Measurements from ENCODE around the gene PGAM5.
A peak's percentile ranks its signal among the peaks of the same experiment; 100 is the strongest.

Gene PGAM5

GRCh38 chr12:132710405-132711079 is at the start of gene PGAM5:
Gene PGAM5, plus strand, starts transcription at chr12:132710842. Its CDS starts 35 bp downstream, at chr12:132710877.
- peak within 1 kb of the TSS; percentile 90 for H3K27ac Mint-ChIP-seq (ENCODE audit: low read depth)
- H3K4me1 Mint-ChIP-seq, result peaks cover 15% of the 10 kb centered on the region
- DNase-seq (ENCODE audit: low spot score in 2 of 2), result peak; percentile 78 to 88
- peak within 1 kb of the TSS; percentile 84 for H3K4me3 Mint-ChIP-seq
- peaks cover 6% of the 10 kb centered on the region for H3K9me3 Mint-ChIP-seq
- no peaks in the 10 kb centered on the region for H3K27me3 Mint-ChIP-seq
- peak; percentile 97 for ATAC-seq (replicated peaks; ENCODE audit: extremely low read depth, poor library complexity, severe bottlenecking)
- peaks cover 9% of the 10 kb centered on the region for H3K36me3 Mint-ChIP-seq (ENCODE audit: insufficient read depth)

DNA sequence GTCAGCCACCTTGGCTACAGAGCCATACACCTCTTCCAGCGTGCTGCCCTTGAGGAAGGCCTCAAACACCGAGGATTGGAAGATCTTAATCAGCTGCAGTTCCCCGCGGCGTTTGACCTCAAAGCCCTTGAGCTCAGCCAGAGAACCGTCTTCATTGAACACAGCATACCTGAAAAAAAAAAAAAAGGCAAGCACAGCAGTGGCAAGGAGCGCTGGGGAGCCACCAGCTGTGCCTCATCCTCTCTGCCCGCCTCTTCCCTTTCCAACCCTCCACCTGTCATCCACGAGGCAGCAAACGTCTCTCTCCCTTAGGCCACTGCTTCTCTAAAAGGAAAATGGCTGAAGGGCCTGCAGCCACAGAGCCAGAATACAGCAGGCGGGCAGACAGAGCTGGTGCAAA is 49.6 kb upstream of the PGAM5 start:
- no peaks in the 10 kb centered on the region for H3K27me3 Mint-ChIP-seq
- DNase-seq (ENCODE audit: low spot score in 2 of 2) (no peak), ATAC-seq (replicated peaks; ENCODE audit: extremely low read depth, poor library complexity, severe bottlenecking) (no peak)
- H3K4me3 Mint-ChIP-seq, result no peak overlapping the region
- H3K9me3 Mint-ChIP-seq, result no peaks in the 10 kb centered on the region
- H3K4me1 Mint-ChIP-seq, result peaks cover 6% of the 10 kb centered on the region
- no peak overlapping the region for H3K27ac Mint-ChIP-seq (ENCODE audit: low read depth)
- H3K36me3 Mint-ChIP-seq (ENCODE audit: insufficient read depth), result peaks cover 31% of the 10 kb centered on the region

GRCh38 chr12:132661972-132662371 is 48.7 kb upstream of the PGAM5 start:
- H3K4me3 Mint-ChIP-seq, result no peak overlapping the region
- H3K27ac Mint-ChIP-seq (ENCODE audit: low read depth), result peak overlapping the region; percentile 64
- peaks cover 29% of the 10 kb centered on the region for H3K36me3 Mint-ChIP-seq (ENCODE audit: insufficient read depth)
- H3K27me3 Mint-ChIP-seq, result no peaks in the 10 kb centered on the region
- no peaks in the 10 kb centered on the region for H3K9me3 Mint-ChIP-seq
- ATAC-seq (replicated peaks; ENCODE audit: extremely low read depth, poor library complexity, severe bottlenecking) (no peak), DNase-seq (ENCODE audit: low spot score in 2 of 2) (no peak)
- peaks cover 6% of the 10 kb centered on the region for H3K4me1 Mint-ChIP-seq

GRCh38 chr12:132662901-132663755 is 47.5 kb upstream of the PGAM5 start:
- Mint-ChIP-seq H3K27me3 (no peaks in the 10 kb centered on the region), H3K4me1 (peaks cover 6% of the 10 kb centered on the region)

DNA sequence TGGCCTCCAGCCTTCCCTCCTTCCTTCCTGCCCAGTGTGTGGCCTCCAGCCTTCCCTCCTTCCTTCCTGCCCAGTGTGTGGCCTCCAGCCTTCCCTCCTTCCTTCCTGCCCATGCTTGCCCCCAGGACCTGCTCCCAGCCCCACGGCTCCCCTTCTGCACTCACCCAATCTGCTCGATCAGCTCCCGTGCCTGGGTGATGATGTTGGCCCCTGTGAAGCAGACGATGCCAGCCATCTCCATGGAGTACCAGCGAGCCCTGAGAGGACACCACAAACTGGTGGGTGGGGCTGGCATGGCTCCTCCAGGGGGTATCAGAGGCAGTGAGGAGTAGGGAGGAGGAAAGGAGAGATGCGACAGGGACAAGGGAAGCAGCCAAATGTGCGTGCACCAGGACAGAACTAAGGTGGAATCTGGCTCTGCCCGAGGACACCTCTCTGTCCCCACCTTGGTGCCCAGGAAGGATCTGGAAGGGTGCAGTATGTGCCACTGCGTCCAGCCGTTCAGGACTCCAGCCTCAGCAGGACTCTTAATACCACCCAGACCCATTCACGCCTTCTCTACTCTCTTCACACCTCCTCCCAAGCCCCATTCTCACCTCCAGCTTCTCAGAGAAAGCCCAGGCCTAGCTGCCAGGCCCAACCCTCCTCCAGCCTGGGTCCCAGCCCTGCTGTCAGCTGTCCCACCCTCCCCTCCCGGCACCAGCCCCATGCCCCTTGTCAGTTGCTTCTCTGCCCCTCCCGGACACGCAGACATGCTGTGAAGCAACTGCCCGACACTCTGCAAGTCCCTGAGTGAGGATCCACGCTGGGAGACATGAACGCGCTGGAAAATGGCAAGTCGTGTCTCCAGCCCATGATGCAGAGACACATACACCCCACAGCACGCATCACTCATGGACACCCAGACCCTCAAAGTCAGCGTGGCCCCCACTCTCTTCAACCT is 46.2 kb upstream of the PGAM5 start:
- H3K4me1 Mint-ChIP-seq, result peaks cover 6% of the 10 kb centered on the region
- no peaks in the 10 kb centered on the region for H3K27me3 Mint-ChIP-seq
- DNase-seq (ENCODE audit: low spot score in 2 of 2) (no peak), ATAC-seq (replicated peaks; ENCODE audit: extremely low read depth, poor library complexity, severe bottlenecking) (no peak)
- H3K27ac Mint-ChIP-seq (ENCODE audit: low read depth), result no peak overlapping the region
- H3K36me3 Mint-ChIP-seq (ENCODE audit: insufficient read depth), result peaks cover 30% of the 10 kb centered on the region
- H3K4me3 Mint-ChIP-seq, result no peak overlapping the region
- no peaks in the 10 kb centered on the region for H3K9me3 Mint-ChIP-seq

More at GRCh38 chr12:132662901-132663755, 47.5 kb upstream of the PGAM5 start:
- H3K4me3 Mint-ChIP-seq, result no peak overlapping the region
- ATAC-seq (replicated peaks; ENCODE audit: extremely low read depth, poor library complexity, severe bottlenecking) (no peak), DNase-seq (ENCODE audit: low spot score in 2 of 2) (no peak)
- no peaks in the 10 kb centered on the region for H3K9me3 Mint-ChIP-seq
- H3K36me3 Mint-ChIP-seq (ENCODE audit: insufficient read depth), result peaks cover 30% of the 10 kb centered on the region
- peak overlapping the region; percentile 64 for H3K27ac Mint-ChIP-seq (ENCODE audit: low read depth)

- ATAC-seq (replicated peaks; ENCODE audit: extremely low read depth, poor library complexity, severe bottlenecking) (no peak), DNase-seq (ENCODE audit: low spot score in 2 of 2) (no peak)
- Mint-ChIP-seq H3K4me1 (peaks cover 6% of the 10 kb centered on the region), H3K9me3 (no peaks in the 10 kb centered on the region), H3K27ac (ENCODE audit: low read depth) (no peak overlapping the region), H3K4me3 (no peak overlapping the region), H3K36me3 (ENCODE audit: insufficient read depth) (peaks cover 27% of the 10 kb centered on the region), H3K27me3 (no peaks in the 10 kb centered on the region)
These were observed 45.5 kb upstream of the PGAM5 start for GRCh38 chr12:132665149-132665491.

DNA sequence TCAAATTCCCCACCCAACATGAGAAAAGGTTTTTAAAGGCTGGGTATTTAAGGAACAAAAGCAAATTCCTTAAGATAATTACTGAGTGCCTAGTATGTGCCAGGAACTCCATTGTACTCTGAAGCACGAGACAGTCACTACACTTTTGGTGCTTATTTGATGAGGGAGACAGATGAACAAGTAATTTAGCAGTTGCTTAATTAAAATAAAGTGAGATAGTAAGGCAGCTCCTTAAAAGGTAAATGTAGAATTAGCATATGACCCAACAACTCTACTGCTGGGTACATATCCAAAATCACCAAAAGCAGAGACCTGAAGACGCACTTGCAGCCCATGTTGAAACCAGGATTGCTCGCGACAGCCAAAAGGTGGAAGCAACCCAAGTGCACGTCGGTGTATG is 44.8 kb upstream of the PGAM5 start:
- Mint-ChIP-seq H3K4me3 (no peak overlapping the region), H3K4me1 (peaks cover 6% of the 10 kb centered on the region), H3K36me3 (ENCODE audit: insufficient read depth) (peaks cover 27% of the 10 kb centered on the region), H3K9me3 (no peaks in the 10 kb centered on the region), H3K27ac (ENCODE audit: low read depth) (no peak overlapping the region), H3K27me3 (no peaks in the 10 kb centered on the region)
- DNase-seq (ENCODE audit: low spot score in 2 of 2) (no peak), ATAC-seq (replicated peaks; ENCODE audit: extremely low read depth, poor library complexity, severe bottlenecking) (no peak)

GRCh38 chr12:132668191-132669088 is 42.2 kb upstream of the PGAM5 start:
- H3K27me3 Mint-ChIP-seq, result no peaks in the 10 kb centered on the region
- ATAC-seq (replicated peaks; ENCODE audit: extremely low read depth, poor library complexity, severe bottlenecking), result no peak
- DNase-seq (ENCODE audit: low spot score in 2 of 2), result no peak
- no peak overlapping the region for H3K4me3 Mint-ChIP-seq
- no peaks in the 10 kb centered on the region for H3K9me3 Mint-ChIP-seq
- peaks cover 10% of the 10 kb centered on the region for H3K4me1 Mint-ChIP-seq
- peaks cover 26% of the 10 kb centered on the region for H3K36me3 Mint-ChIP-seq (ENCODE audit: insufficient read depth)
- no peak overlapping the region for H3K27ac Mint-ChIP-seq (ENCODE audit: low read depth)

DNA sequence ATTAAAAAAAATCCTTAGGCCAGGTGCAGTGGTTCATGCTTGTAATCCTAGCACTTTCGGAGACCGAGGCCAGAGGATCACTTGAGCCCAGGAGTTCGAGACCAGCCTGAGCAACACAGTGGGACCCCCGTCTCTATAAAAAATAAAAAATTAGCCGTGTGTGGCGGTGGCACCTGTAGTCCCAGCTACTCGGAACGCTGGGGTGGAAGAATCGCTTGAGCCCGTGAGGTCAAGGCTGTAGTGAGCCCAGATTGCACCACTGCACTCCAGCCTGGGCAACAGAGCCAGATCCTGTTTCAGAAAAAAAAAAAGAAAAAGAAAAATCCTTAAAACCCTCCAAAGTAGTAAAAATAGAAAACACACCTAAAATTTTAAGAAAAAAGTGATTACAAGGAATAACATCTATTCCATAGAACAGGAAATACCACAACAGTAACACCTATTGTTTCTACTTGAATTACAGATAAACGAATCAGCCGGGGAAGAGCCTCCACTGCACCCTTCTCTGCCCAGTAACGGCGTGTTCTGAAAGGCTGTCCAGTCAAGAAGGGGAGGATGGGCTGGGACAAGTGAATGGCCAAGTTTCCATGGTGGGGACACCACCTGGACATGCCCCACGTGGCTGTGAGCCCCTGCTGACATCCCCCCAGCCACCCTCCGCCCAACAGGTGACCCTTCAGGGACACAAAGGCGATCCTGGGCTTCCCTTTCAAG is 41.3 kb upstream of the PGAM5 start:
- no peaks in the 10 kb centered on the region for H3K27me3 Mint-ChIP-seq
- ATAC-seq (replicated peaks; ENCODE audit: extremely low read depth, poor library complexity, severe bottlenecking) (no peak), DNase-seq (ENCODE audit: low spot score in 2 of 2) (no peak)
- H3K27ac Mint-ChIP-seq (ENCODE audit: low read depth), result no peak overlapping the region
- H3K4me3 Mint-ChIP-seq, result no peak overlapping the region
- peaks cover 10% of the 10 kb centered on the region for H3K4me1 Mint-ChIP-seq
- H3K9me3 Mint-ChIP-seq, result no peaks in the 10 kb centered on the region
- peaks cover 22% of the 10 kb centered on the region for H3K36me3 Mint-ChIP-seq (ENCODE audit: insufficient read depth)

DNA sequence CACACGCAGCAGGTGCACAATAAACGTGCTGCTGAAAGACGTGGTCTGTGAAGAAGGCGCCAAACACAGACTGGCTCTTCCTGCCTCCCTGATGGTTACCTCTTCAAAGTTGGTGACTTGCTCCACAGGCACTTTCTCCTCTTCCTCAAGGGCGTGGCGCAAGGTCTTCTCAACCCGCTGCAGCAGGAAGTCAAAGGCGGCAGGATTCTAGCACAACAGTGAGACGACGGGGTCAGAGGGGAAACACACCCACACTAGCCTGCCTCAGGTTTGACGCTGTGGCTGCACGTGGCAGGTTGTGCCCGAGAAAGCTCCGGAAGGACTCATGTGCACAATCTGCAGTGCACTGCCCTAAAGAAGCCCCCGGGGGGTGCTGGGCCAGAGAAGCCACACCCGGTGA is 38.5 kb upstream of the PGAM5 start:
- no peaks in the 10 kb centered on the region for H3K9me3 Mint-ChIP-seq
- H3K4me3 Mint-ChIP-seq, result no peak overlapping the region
- H3K27me3 Mint-ChIP-seq, result no peaks in the 10 kb centered on the region
- no peak for ATAC-seq (replicated peaks; ENCODE audit: extremely low read depth, poor library complexity, severe bottlenecking)
- peaks cover 29% of the 10 kb centered on the region for H3K36me3 Mint-ChIP-seq (ENCODE audit: insufficient read depth)
- peak overlapping the region; percentile 54 for H3K27ac Mint-ChIP-seq (ENCODE audit: low read depth)
- no peak for DNase-seq (ENCODE audit: low spot score in 2 of 2)
- peaks cover 10% of the 10 kb centered on the region for H3K4me1 Mint-ChIP-seq

GRCh38 chr12:132672678-132673077 is 38.0 kb upstream of the PGAM5 start:
- Mint-ChIP-seq H3K4me3 (no peak overlapping the region), H3K27ac (ENCODE audit: low read depth) (no peak overlapping the region), H3K36me3 (ENCODE audit: insufficient read depth) (peaks cover 31% of the 10 kb centered on the region), H3K27me3 (no peaks in the 10 kb centered on the region), H3K4me1 (peaks cover 10% of the 10 kb centered on the region), H3K9me3 (no peaks in the 10 kb centered on the region)
- DNase-seq (ENCODE audit: low spot score in 2 of 2) (no peak), ATAC-seq (replicated peaks; ENCODE audit: extremely low read depth, poor library complexity, severe bottlenecking) (no peak)

Measured in central memory CD8-positive, alpha-beta T cell (primary cell).